Body of pancreas (tissue), 4 donors: ENCODE data around the gene NDST3. TPM values are rescaled to one million over a fixed set of nuclear protein-coding genes. Genes with fewer than 3 reads are reported as not detected.

ENCODE experiments used
- ATAC-seq: fragments of 150-250 bp; one replicate; pipeline ENCODE4 v1.9.1; 2016
- DNase-seq, 4 donors: peaks; one replicate each; pipeline ENCODE4 v3.0.0-alpha.2; 2019
- H3K27ac ChIP-seq, 4 donors: fragments of 200-600 bp; sonication (generic); 1 replicate in 3 of 4; 2 replicates in 1 of 4; pipeline versions ENCODE4 v1.5.1 to v1.6.1; 2016 to 2019; ENCODE audit warnings: mild to moderate bottlenecking in 1 of 4, mixed read lengths in 1 of 4, moderate library complexity in 1 of 4
- H3K27me3 ChIP-seq, 2 donors: fragments of 200-600 bp; sonication (generic); one replicate each; pipeline ENCODE4 v1.6.0; 2016; ENCODE audit warnings: mild to moderate bottlenecking in 1 of 2
- H3K36me3 ChIP-seq, 2 donors: fragments of 200-600 bp; sonication (generic); replicated peaks in 1 of 2; 2 replicates each; pipeline ENCODE4 v1.5.1; 2016; ENCODE audit warnings: low read depth in 2 of 2; ENCODE audit not compliant: insufficient read depth in 1 of 2
- H3K4me1 ChIP-seq: fragments of 200-600 bp; sonication (generic); one replicate; pipeline ENCODE4 v1.6.0; 2016
- H3K4me3 ChIP-seq, 2 donors: fragments of 200-600 bp; sonication (generic); 1 replicate in 1 of 2; 2 replicates in 1 of 2; pipeline ENCODE4 v1.5.1; 2016 to 2019
- H3K9me3 ChIP-seq, 3 donors: fragments of 200-600 bp; sonication (generic); 1 replicate in 2 of 3; 2 replicates in 1 of 3; pipeline ENCODE4 v1.5.1; 2016
- CTCF ChIP-seq, 7 experiments: fragments of 450-650 bp in 4 of 7; fragments of 200-600 bp in 3 of 7; sonication (generic) in 3 of 7; IDR thresholded peaks; one replicate each; pipeline ENCODE4 v1.5.1; 2016 to 2019; ENCODE audit warnings: antibody characterized with exemption in 7 of 7
- POLR2A ChIP-seq, 3 donors: fragments of 450-650 bp; IDR thresholded peaks; one replicate each; pipeline ENCODE4 v1.6.1; 2016; ENCODE audit warnings: antibody characterized with exemption in 3 of 3, mild to moderate bottlenecking in 2 of 3
- WGBS, 2 donors: methylation state at CpG; one replicate each; pipeline ENCODE4 v1.1.5; 2017; 5-methylcytosine and 5-hydroxymethylcytosine counted together
- intact Hi-C: fragments of 100-400 bp; cut with DNase I; formaldehyde crosslinking; loops from one replicate; pipeline ENCODE4 v1.15.1; 2023
- total RNA-seq, 2 donors: library from RNA; depleted of rRNA; stranded (reverse); fragments of >200 nt; gene quantifications; one replicate each; pipeline ENCODE4 v1.1.0, GENCODE V29; 2016

NDST3 gene
- total RNA-seq, 2 donors from 2014 or later: not detected

- WGBS, 2 donors: 81 to 82% methylated on average over 4 of the region's 4 CpGs
- H3K4me3 ChIP-seq: no peak overlapping the region
- no peaks in the 10 kb centered on the region for H3K4me1 ChIP-seq
- intact Hi-C loops: no loop called here
- ATAC-seq (no peak), DNase-seq (no peak)
- TF ChIP-seq POLR2A (IDR thresholded peaks at IDR 0.05) (no peak), CTCF (IDR thresholded peaks at IDR 0.05) (no peak)
- H3K27me3 ChIP-seq: no peaks in the 10 kb centered on the region
- no peak overlapping the region for H3K27ac ChIP-seq
- no peaks in the 10 kb centered on the region for H3K36me3 ChIP-seq
- no peaks in the 10 kb centered on the region for H3K9me3 ChIP-seq
Observed at GRCh38 chr4:118085700-118086099, 51.4 kb downstream of the NDST3 start.

- 61 to 75% methylated on average over 3 of the region's 3 CpGs for WGBS, 2 donors
- H3K36me3 ChIP-seq: no peaks in the 10 kb centered on the region
Observed at GRCh38 chr4:118086344-118086743, 52.1 kb downstream of the NDST3 start.

DNA sequence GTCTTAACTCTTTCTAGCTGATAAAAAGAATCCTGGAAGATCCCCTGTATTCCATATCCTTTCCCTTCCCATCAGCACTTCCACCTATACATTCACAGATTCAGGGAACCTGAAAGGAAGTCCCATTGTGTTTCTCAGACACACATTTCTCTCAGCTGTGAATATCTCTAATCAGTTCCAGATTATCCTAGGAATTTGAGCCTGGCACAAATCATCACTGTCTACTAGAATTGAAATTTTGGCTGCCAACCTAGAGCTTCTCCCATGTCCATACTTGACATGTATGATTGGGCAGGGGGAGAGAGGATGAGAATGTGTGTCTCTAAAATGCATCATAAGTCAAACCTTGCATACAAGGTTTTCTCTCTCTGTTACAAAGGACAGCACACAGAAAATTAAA lies 53.1 kb downstream of the NDST3 start:
- TF ChIP-seq POLR2A (IDR thresholded peaks at IDR 0.05) (no peak), CTCF (IDR thresholded peaks at IDR 0.05) (no peak)
- Histone ChIP-seq H3K27ac (no peak overlapping the region), H3K36me3 (no peaks in the 10 kb centered on the region), H3K4me3 (no peak overlapping the region), H3K9me3 (no peaks in the 10 kb centered on the region), H3K4me1 (no peaks in the 10 kb centered on the region), H3K27me3 (no peaks in the 10 kb centered on the region)
- ATAC-seq (no peak), DNase-seq (no peak)
- intact Hi-C loops: no loop called here

More at GRCh38 chr4:118086344-118086743, 52.1 kb downstream of the NDST3 start:
- no peak overlapping the region for H3K27ac ChIP-seq
- no peak for DNase-seq
- H3K4me3 ChIP-seq: no peak overlapping the region
- no peaks in the 10 kb centered on the region for H3K4me1 ChIP-seq
- no peaks in the 10 kb centered on the region for H3K27me3 ChIP-seq
- TF ChIP-seq POLR2A (IDR thresholded peaks at IDR 0.05): no peak
- TF ChIP-seq CTCF (IDR thresholded peaks at IDR 0.05): no peak
- intact Hi-C loops: no loop called here
- no peaks in the 10 kb centered on the region for H3K9me3 ChIP-seq
- no peak for ATAC-seq

- no peaks in the 10 kb centered on the region for H3K36me3 ChIP-seq
- intact Hi-C loops: no loop called here
- TF ChIP-seq POLR2A (IDR thresholded peaks at IDR 0.05) (no peak), CTCF (IDR thresholded peaks at IDR 0.05) (no peak)
- ATAC-seq (no peak), DNase-seq (no peak)
- H3K27ac ChIP-seq: no peak overlapping the region
- no peak overlapping the region for H3K4me3 ChIP-seq
- H3K27me3 ChIP-seq: no peaks in the 10 kb centered on the region
- H3K4me1 ChIP-seq: no peaks in the 10 kb centered on the region
- no peaks in the 10 kb centered on the region for H3K9me3 ChIP-seq
- WGBS, 2 donors: 71 to 77% methylated on average over 3 of the region's 3 CpGs
Observed at GRCh38 chr4:118099106-118099505, 64.8 kb downstream of the NDST3 start.

DNA sequence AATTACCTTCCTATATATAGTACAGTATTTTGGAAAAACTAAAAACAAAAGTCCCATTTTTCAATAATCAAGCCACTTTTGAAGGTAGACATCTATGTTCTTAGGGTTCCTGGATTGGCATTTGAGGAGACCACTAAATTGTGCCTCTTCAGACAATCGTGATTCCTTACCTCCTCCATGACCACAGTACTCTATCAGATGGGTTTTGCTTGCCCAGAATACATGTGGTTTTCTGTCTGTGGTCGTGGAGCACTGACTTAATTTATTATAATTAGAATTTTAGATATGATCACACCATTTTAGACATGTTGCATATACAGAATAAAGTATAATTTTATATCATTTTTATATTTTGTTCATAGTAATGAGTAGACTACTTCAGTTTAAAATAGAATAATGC lies 67.9 kb downstream of the NDST3 start:
- ATAC-seq: no peak
- intact Hi-C loops: no loop called here
- 50 to 62% methylated on average over 2 of the region's 2 CpGs for WGBS, 2 donors
- Histone ChIP-seq H3K4me3 (no peak overlapping the region), H3K27ac (no peak overlapping the region), H3K4me1 (no peaks in the 10 kb centered on the region), H3K36me3 (no peaks in the 10 kb centered on the region), H3K9me3 (no peaks in the 10 kb centered on the region), H3K27me3 (no peaks in the 10 kb centered on the region)
- DNase-seq: no peak
- no peak for TF ChIP-seq CTCF (IDR thresholded peaks at IDR 0.05)
- TF ChIP-seq POLR2A (IDR thresholded peaks at IDR 0.05): no peak
